Gastrocnemius medialis (tissue), 4 donors: ENCODE results near the gene MED27.

Experiments
- CTCF ChIP-seq, 5 experiments: fragments of 450-650 bp in 3 of 5; fragments of 200-600 bp in 2 of 5; sonication (generic) in 2 of 5; IDR thresholded peaks in 4 of 5; conservative IDR thresholded peaks in 1 of 5; 1 replicate in 4 of 5; 2 replicates in 1 of 5; pipeline ENCODE4 v1.5.1; 2016 to 2019; ENCODE audit warnings: antibody characterized with exemption in 5 of 5, mild to moderate bottlenecking in 3 of 5, moderate library complexity in 3 of 5
- POLR2A ChIP-seq, 2 donors: fragments of 450-650 bp; IDR thresholded peaks; one replicate each; pipeline ENCODE4 v1.6.1; 2017; ENCODE audit warnings: antibody characterized with exemption in 2 of 2, mild to moderate bottlenecking in 2 of 2, moderate library complexity in 2 of 2

GRCh38 chr9:132116583-132116982 lies 36.9 kb upstream of the MED27 start:
- TF ChIP-seq CTCF (IDR thresholded peaks at IDR 0.05 in 4 of 5, conservative IDR thresholded peaks at IDR 0.05 in 1 of 5) (no peak), POLR2A (IDR thresholded peaks at IDR 0.05) (no peak)
